K562 (cell line): ENCODE measurements around the gene ERAS. TPM values are rescaled to one million over a fixed set of nuclear protein-coding genes. Genes with fewer than 3 reads are reported as not detected.

Experiments used
- BRF2 ChIP-seq: IDR thresholded peaks from 3 replicates; pipeline ENCODE4 v1.6.1; 2011; ENCODE audit warnings: borderline replicate concordance, mild to moderate bottlenecking; ENCODE audit not compliant: insufficient read length, insufficient read depth
- CTCF ChIP-seq, 3 experiments: IDR thresholded peaks in 2 of 3; conservative IDR thresholded peaks in 1 of 3; 2 replicates each; pipeline ENCODE4 v1.5.1; 2011 to 2012; ENCODE audit warnings: low read length in 3 of 3, mild to moderate bottlenecking in 3 of 3, control low read depth in 2 of 3, improper control_type of control experiment in 1 of 3, inconsistent platforms in 1 of 3, low read depth in 1 of 3, mixed read lengths in 1 of 3, moderate library complexity in 1 of 3; ENCODE audit not compliant: insufficient read depth in 2 of 3
- FOXO4 ChIP-seq: fragments of 450-650 bp; formaldehyde crosslinking; IDR thresholded peaks from 2 replicates; pipeline ENCODE4 v1.4.0; 2020; ENCODE audit warnings: mild to moderate bottlenecking, moderate library complexity
- HMG20B ChIP-seq: fragments of 250-450 bp; sonication (Bioruptor Pico); IDR thresholded peaks from 2 replicates; pipeline ENCODE4 v1.5.0; 2021; ENCODE audit warnings: mild to moderate bottlenecking
- NCOA6 ChIP-seq: fragments of 450-650 bp; IDR thresholded peaks from 2 replicates; pipeline ENCODE4 v1.6.1; 2017; ENCODE audit warnings: mild to moderate bottlenecking
- NFYB ChIP-seq: IDR thresholded peaks from 2 replicates; pipeline ENCODE4 v1.6.1; 2011; ENCODE audit warnings: mild to moderate bottlenecking, moderate library complexity; ENCODE audit not compliant: insufficient read length; ENCODE audit errors: extremely low read depth
- NONO ChIP-seq, 2 experiments: fragments of 200-400 bp in 1 of 2; fragments of 450-650 bp in 1 of 2; formaldehyde crosslinking in 1 of 2; IDR thresholded peaks; 2 replicates each; pipeline ENCODE4 v1.6.1; 2017; ENCODE audit warnings: low read depth in 2 of 2, mild to moderate bottlenecking in 2 of 2, moderate library complexity in 2 of 2, low read length in 1 of 2
- POLR2G ChIP-seq: fragments of 200-400 bp; formaldehyde crosslinking; IDR thresholded peaks from 2 replicates; pipeline ENCODE4 v1.6.1; 2017; ENCODE audit warnings: low read depth, mild to moderate bottlenecking, antibody characterized with exemption, low read length, moderate library complexity
- SMAD1 ChIP-seq: fragments of 150-350 bp; IDR thresholded peaks from 2 replicates; pipeline ENCODE4 v1.6.1; 2014; ENCODE audit warnings: low read length, low read depth; ENCODE audit not compliant: partially characterized antibody
- SUPT5H ChIP-seq: fragments of 450-650 bp; IDR thresholded peaks from 2 replicates; pipeline ENCODE4 v1.6.1; 2016
- TARDBP ChIP-seq: fragments of 450-650 bp; IDR thresholded peaks from 2 replicates; pipeline ENCODE4 v1.6.1; 2016
- TGIF2 ChIP-seq: sonication (generic); formaldehyde crosslinking; IDR thresholded peaks from 2 replicates; pipeline ENCODE4 v1.8.1; 2022; ENCODE audit warnings: mild to moderate bottlenecking, missing genetic modification reagents, moderate library complexity
- YY1 ChIP-seq, 3 experiments: IDR thresholded peaks; 2 replicates each; pipeline ENCODE4 v1.6.1; 2011; ENCODE audit warnings: low read length in 2 of 3, mild to moderate bottlenecking in 2 of 3, moderate library complexity in 2 of 3, borderline replicate concordance in 1 of 3, control low read depth in 1 of 3, low read depth in 1 of 3; ENCODE audit not compliant: insufficient read depth in 3 of 3, insufficient replicate concordance in 2 of 3, control insufficient read depth in 1 of 3, insufficient read length in 1 of 3; ENCODE audit errors: extremely low read depth in 1 of 3
- ZBTB8A ChIP-seq: fragments of 450-650 bp; IDR thresholded peaks from 2 replicates; pipeline ENCODE4 v1.6.1; 2018; ENCODE audit warnings: mild to moderate bottlenecking, moderate library complexity; ENCODE audit not compliant: partially characterized antibody
- ZNF445 ChIP-seq: fragments of 250-450 bp; sonication (Bioruptor Pico); IDR thresholded peaks from 2 replicates; pipeline ENCODE4 v1.4.0; 2020; ENCODE audit warnings: low read depth, mild to moderate bottlenecking, moderate library complexity
- ZNF511 ChIP-seq: sonication (generic); formaldehyde crosslinking; IDR thresholded peaks from 2 replicates; pipeline ENCODE4 v1.8.0; 2022; ENCODE audit warnings: mild to moderate bottlenecking, missing genetic modification reagents
- ZNF518B ChIP-seq: fragments of 250-450 bp; sonication (Bioruptor Pico); IDR thresholded peaks from 2 replicates; pipeline ENCODE4 v1.5.0; 2021; ENCODE audit warnings: mild to moderate bottlenecking, moderate library complexity
- polyA plus RNA-seq, 8 experiments: library from polyadenylated mRNA; depleted of rRNA in 4 of 8; stranded (reverse) in 5 of 8; unstranded in 3 of 8; fragments of >200 nt; fragmentation: Nextera tagmentation in 2 of 8; fragmentation: Illumina TruSeq in 1 of 8; extraction: Ambion mirVana in 2 of 8; extraction: Trizol in 1 of 8; gene quantifications; 2 replicates each; pipeline versions ENCODE4 v1.2.1 to v1.2.3, GENCODE V29; 2011 to 2014; ENCODE audit warnings: inconsistent platforms in 1 of 8, missing spikeins in 1 of 8
- total RNA-seq, 7 experiments: library from RNA; depleted of rRNA in 6 of 7; stranded (reverse); fragments of >200 nt in 6 of 7; fragmentation: Illumina TruSeq in 2 of 7; extraction: Trizol in 2 of 7; gene quantifications; 2 replicates each; pipeline versions ENCODE4 v1.2.1 to v1.2.3, GENCODE V29; 2011 to 2021; ENCODE audit warnings: low replicate concordance in 1 of 7

Gene ERAS
- total and polyA plus RNA-seq, 9 of the 15 experiments (the other 6 are each of a cell fraction or from before 2014, with no cell fraction given) = 0.07 to 0.12 TPM; not detected in 7

- TF ChIP-seq ZNF518B (CRISPR knock-in tag) (no peak), HMG20B (CRISPR knock-in tag) (no peak), BRF2 (no peak), ZNF511 (CRISPR knock-in tag) (peak; percentile 31; the same call in 1 of the 2 replicates), TGIF2 (CRISPR knock-in tag) (no peak), NONO (IDR thresholded peaks at IDR 0.05; ENCODE audit: low read depth in 2 of 2, low read length in 1 of 2) (no peak), CTCF (IDR thresholded peaks at IDR 0.05 in 2 of 3, conservative IDR thresholded peaks at IDR 0.05 in 1 of 3; ENCODE audit: insufficient read depth in 2 of 3, low read depth in 1 of 3, low read length in 3 of 3) (no peak), NFYB (no peak), TARDBP (0 out of 2 replicates have a peak, but pooled peaks have one; percentile 16), ZNF445 (CRISPR knock-in tag) (no peak), POLR2G (peak; percentile 70), SMAD1 (no peak), SUPT5H (peak; percentile 56; the same call in 1 of the 2 replicates), NCOA6 (no peak), YY1 (IDR thresholded peaks at IDR 0.05; ENCODE audit: borderline replicate concordance in 1 of 3, control insufficient read depth in 1 of 3, extremely low read depth in 1 of 3, insufficient read depth in 3 of 3, insufficient read length in 1 of 3, insufficient replicate concordance in 2 of 3, low read depth in 1 of 3, low read length in 2 of 3) (peak in 1 of 3 experiments; percentile 58), FOXO4 (CRISPR knock-in tag) (no peak), ZBTB8A (no peak)
Measured at GRCh38 chrX:48794911-48795515, 31.3 kb upstream of the ERAS start (continued).
